Heart left ventricle (tissue), 13 donors: Measurements from ENCODE around the gene SCFD1.

Experiments
- CTCF ChIP-seq, 12 donors: fragments of 200-600 bp; sonication (generic) in 4 of 12; IDR thresholded peaks; one replicate each; pipeline versions ENCODE4 v1.5.0 to v1.8.0; 2018 to 2022; ENCODE audit warnings: antibody characterized with exemption in 12 of 12, mild to moderate bottlenecking in 5 of 12
- POLR2A ChIP-seq, 2 donors: fragments of 450-650 bp; IDR thresholded peaks; one replicate each; pipeline ENCODE4 v1.6.1; 2017; ENCODE audit warnings: antibody characterized with exemption in 2 of 2, mild to moderate bottlenecking in 2 of 2, moderate library complexity in 2 of 2
- donor health status: ischemic (EF 13 %, LVEDD 7.1; RV severe dilation, severe dysfunction).
- donor health status: DM: no; HTN: yes; CAD: no.
- donor health status: DM: no; HTN: no; CAD: no.
- donor health status: ischemic (EF 25% LVEDD 6.9; RV normal size, moderate dysfunction).
- donor health status: ischemic (EF 25% LVEDD 5.7; RV mildly dilated, moderate dysfunction).
- donor health status: ischemic (EF 35%, LVEDD 5.7; RV mildly dilated, moderate dysfunction).
- donor health status: nonischemic (EF 11% LVEDD 7.7; RV severe dilation, severe dysfunction).
- donor health status: DM: yes; HTN: yes; CAD: no.
- donor health status: PGD.
- donor health status: ischemic (EF 29% LVEDD 5.4; RV normal size, mild dysfunction).
- donor health status: nonischemic (EF 23%, LVEDD 6.1; RV moderate dilation, normal function).

- TF ChIP-seq POLR2A (IDR thresholded peaks at IDR 0.05) (no peak), CTCF (IDR thresholded peaks at IDR 0.05) (peak in 6 of 12 donors; percentile 13 to 33 (median 29))
These were observed 59.7 kb downstream of the SCFD1 start for GRCh38 chr14:30681752-30682355.
